ENCODE results near the gene GABRD.

DNA sequence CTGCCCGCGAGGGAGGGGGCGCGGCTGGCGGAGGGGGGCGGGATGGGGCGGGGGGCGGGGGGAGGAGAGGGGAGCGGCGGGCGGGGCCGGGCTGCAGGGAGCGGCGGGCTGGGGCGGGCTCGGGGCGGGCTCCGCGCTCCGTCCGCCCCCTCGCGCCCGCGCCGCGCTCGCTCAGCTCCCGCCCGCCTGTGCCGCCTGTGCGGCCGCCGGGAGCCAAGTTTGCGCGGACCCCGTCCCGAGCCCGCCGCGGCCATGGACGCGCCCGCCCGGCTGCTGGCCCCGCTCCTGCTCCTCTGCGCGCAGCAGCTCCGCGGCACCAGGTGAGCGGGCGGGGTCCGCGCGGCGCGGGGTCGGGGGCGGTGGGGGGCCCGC lies at the start of gene GABRD:
- TF ChIP-seq, protein P1, sequence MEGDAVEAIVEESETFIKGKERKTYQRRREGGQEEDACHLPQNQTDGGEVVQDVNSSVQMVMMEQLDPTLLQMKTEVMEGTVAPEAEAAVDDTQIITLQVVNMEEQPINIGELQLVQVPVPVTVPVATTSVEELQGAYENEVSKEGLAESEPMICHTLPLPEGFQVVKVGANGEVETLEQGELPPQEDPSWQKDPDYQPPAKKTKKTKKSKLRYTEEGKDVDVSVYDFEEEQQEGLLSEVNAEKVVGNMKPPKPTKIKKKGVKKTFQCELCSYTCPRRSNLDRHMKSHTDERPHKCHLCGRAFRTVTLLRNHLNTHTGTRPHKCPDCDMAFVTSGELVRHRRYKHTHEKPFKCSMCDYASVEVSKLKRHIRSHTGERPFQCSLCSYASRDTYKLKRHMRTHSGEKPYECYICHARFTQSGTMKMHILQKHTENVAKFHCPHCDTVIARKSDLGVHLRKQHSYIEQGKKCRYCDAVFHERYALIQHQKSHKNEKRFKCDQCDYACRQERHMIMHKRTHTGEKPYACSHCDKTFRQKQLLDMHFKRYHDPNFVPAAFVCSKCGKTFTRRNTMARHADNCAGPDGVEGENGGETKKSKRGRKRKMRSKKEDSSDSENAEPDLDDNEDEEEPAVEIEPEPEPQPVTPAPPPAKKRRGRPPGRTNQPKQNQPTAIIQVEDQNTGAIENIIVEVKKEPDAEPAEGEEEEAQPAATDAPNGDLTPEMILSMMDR (IDR thresholded peaks at IDR 0.05 in 8 of 11, conservative IDR thresholded peaks at IDR 0.05 in 3 of 11) = no peak
- no peak for TF ChIP-seq POLR2AphosphoS5 (IDR thresholded peaks at IDR 0.05)
